Erythroblast (primary cell): Measurements from ENCODE around the gene KCTD7.
"Not testable (repeated sequence)": the region's sequence is repeated elsewhere in the genome, so short reads cannot be mapped to it uniquely, and the experiment has no call there.

Source experiments
- GATA1 ChIP-seq: IDR thresholded peaks from 2 replicates; pipeline ENCODE4 v1.6.1; 2011; ENCODE audit warnings: low read depth, mild to moderate bottlenecking, control low read depth, low read length, moderate library complexity
- POLR2A ChIP-seq: IDR thresholded peaks from 2 replicates; pipeline ENCODE4 v1.6.1; 2011; ENCODE audit warnings: mild to moderate bottlenecking, low read length

DNA sequence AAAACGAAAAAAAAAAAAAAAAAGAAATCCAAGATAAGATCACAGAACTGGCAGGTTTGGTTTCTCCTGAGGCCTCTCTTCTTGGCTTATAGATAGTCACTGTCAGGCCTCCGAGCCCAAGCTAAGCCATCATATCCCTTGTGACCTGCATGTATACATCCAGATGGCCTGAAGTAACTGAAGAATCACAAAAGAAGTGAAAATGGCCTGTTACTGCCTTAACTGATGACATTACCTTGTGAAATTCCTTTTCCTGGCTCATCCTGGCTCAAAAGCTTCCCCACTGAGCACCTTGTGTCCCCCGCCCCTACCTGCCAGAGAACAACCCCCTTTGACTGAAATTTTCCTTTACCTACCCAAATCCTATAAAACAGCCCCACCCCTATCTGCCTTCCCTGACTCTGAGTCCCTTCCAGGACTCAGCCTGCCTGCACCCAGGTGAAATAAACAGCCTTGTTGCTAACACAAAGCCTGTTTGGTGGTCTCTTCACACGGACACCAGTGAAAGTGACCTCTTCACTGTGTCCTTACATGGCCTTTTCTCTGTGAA, 36.0 kb upstream of the KCTD7 start:
- TF ChIP-seq POLR2A, GATA1: not testable (repeated sequence)
